Tibial nerve (tissue), 4 donors: ENCODE data around the gene MORN1. TPM values are rescaled to one million over a fixed set of nuclear protein-coding genes. Genes with fewer than 3 reads are reported as not detected.
"Not testable (repeated sequence)": the region's sequence is repeated elsewhere in the genome, so short reads cannot be mapped to it uniquely, and the experiment has no call there.

ENCODE experiments used
- DNase-seq, 2 donors: peaks; one replicate each; pipeline ENCODE4 v3.0.0-alpha.2; 2019; ENCODE audit warnings: low spot score in 2 of 2
- H3K27ac ChIP-seq, 4 donors: fragments of 200-600 bp; sonication (generic) in 3 of 4; one replicate each; pipeline ENCODE4 v1.5.1; 2017 to 2019; ENCODE audit warnings: mild to moderate bottlenecking in 1 of 4
- H3K27me3 ChIP-seq, 2 donors: fragments of 200-600 bp; sonication (generic) in 1 of 2; one replicate each; pipeline versions ENCODE4 v1.5.1 to v1.6.0; 2017 to 2019
- H3K36me3 ChIP-seq, 3 donors: fragments of 200-600 bp; sonication (generic); one replicate each; pipeline ENCODE4 v1.5.1; 2018 to 2019
- H3K4me1 ChIP-seq, 4 donors: fragments of 200-600 bp; sonication (generic) in 3 of 4; one replicate each; pipeline ENCODE4 v1.5.1; 2017 to 2019
- H3K4me3 ChIP-seq, 4 donors: fragments of 200-600 bp; sonication (generic) in 3 of 4; one replicate each; pipeline ENCODE4 v1.5.1; 2017 to 2019; ENCODE audit warnings: mild to moderate bottlenecking in 1 of 4, moderate library complexity in 1 of 4
- H3K9me3 ChIP-seq, 4 donors: fragments of 200-600 bp; sonication (generic) in 3 of 4; one replicate each; pipeline ENCODE4 v1.5.1; 2017 to 2019
- EP300 ChIP-seq, 2 donors: sonication (generic); formaldehyde crosslinking; IDR thresholded peaks; one replicate each; pipeline ENCODE4 v1.6.1; 2017; ENCODE audit warnings: antibody characterized with exemption in 2 of 2, mild to moderate bottlenecking in 1 of 2
- POLR2A ChIP-seq, 2 donors: fragments of 450-650 bp; IDR thresholded peaks; one replicate each; pipeline ENCODE4 v1.6.1; 2017; ENCODE audit warnings: antibody characterized with exemption in 2 of 2, mild to moderate bottlenecking in 2 of 2, moderate library complexity in 2 of 2
- WGBS, 2 donors: methylation state at CpG; one replicate each; pipeline ENCODE4 v1.1.5; 2018; 5-methylcytosine and 5-hydroxymethylcytosine counted together
- total RNA-seq, 4 donors: library from RNA; depleted of rRNA; stranded (reverse); fragments of >200 nt; gene quantifications; one replicate each; pipeline ENCODE4 v1.1.0, GENCODE V29; 2016
- TF ChIP-seq, protein P1 (sequence below), 5 experiments: fragments of 200-600 bp in 3 of 5; fragments of 450-650 bp in 2 of 5; sonication (generic) in 3 of 5; IDR thresholded peaks; one replicate each; pipeline ENCODE4 v1.5.1; 2016 to 2019; ENCODE audit warnings: antibody characterized with exemption in 5 of 5, mild to moderate bottlenecking in 3 of 5, moderate library complexity in 2 of 5

MORN1 gene
- total RNA-seq, 4 donors from 2014 or later, result 8.7 to 21.9 (median 16.1) TPM

DNA sequence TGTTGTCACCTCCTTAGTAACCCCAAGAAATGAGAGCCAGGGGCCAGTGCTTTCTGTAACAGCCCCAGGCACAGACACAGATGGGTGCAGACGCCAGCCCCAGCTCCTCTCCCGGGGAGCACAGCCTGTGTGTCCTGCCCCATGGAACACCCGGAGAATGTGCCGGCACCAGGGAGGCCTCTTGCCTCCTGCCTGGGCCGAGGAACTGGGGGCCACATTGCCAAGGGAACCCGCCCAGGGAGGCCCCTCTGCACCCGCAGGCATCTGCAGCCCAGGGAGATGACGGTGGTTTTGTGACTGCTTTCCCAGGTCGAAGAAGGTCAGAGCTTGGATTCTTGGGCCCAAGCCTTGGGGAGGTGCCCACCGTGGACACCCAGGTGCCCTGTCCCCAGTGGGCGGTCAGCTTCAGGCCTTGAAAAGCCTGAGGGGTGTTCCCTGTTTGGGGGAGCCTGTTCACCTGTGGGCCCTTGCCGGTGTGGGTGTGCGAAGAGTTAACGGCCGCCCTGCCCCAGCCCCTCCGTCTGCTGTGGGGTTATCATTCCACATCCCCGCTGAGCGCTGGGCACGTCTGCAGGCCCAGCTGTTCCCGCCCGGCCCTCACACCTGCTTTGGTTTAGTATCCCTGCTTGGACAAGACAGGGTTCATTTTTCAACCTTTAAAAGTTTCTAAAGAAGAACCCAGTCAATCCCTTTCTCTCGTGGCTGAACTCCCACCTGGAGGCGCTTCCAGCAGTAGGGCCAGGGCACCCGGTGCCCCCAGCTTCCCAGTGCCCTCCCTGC is 62.5 kb downstream of the MORN1 start:
- no peak overlapping the region for H3K4me3 ChIP-seq
- H3K4me1 ChIP-seq, result peaks cover 0 to 37% (median 19%) of the 10 kb centered on the region in 4 donors
- WGBS, 2 donors, result 78 to 86% methylated on average over 20 to 24 of the region's 24 CpGs
- H3K27ac ChIP-seq, result no peak overlapping the region
- H3K9me3 ChIP-seq, result no peaks in the 10 kb centered on the region
- H3K36me3 ChIP-seq, result no peaks in the 10 kb centered on the region
- H3K27me3 ChIP-seq, result no peaks in the 10 kb centered on the region
- DNase-seq, result no peak
- TF ChIP-seq EP300 (IDR thresholded peaks at IDR 0.05), result no peak
- no peak for TF ChIP-seq POLR2A (IDR thresholded peaks at IDR 0.05)
- TF ChIP-seq, protein P1, sequence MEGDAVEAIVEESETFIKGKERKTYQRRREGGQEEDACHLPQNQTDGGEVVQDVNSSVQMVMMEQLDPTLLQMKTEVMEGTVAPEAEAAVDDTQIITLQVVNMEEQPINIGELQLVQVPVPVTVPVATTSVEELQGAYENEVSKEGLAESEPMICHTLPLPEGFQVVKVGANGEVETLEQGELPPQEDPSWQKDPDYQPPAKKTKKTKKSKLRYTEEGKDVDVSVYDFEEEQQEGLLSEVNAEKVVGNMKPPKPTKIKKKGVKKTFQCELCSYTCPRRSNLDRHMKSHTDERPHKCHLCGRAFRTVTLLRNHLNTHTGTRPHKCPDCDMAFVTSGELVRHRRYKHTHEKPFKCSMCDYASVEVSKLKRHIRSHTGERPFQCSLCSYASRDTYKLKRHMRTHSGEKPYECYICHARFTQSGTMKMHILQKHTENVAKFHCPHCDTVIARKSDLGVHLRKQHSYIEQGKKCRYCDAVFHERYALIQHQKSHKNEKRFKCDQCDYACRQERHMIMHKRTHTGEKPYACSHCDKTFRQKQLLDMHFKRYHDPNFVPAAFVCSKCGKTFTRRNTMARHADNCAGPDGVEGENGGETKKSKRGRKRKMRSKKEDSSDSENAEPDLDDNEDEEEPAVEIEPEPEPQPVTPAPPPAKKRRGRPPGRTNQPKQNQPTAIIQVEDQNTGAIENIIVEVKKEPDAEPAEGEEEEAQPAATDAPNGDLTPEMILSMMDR (IDR thresholded peaks at IDR 0.05), result no peak

GRCh38 chr1:2327841-2328240 is 63.5 kb downstream of the MORN1 start:
- Histone ChIP-seq H3K4me3 (no peak overlapping the region), H3K9me3 (no peaks in the 10 kb centered on the region), H3K27ac (no peak overlapping the region), H3K4me1 (peaks cover 0 to 48% (median 23%) of the 10 kb centered on the region in 4 donors), H3K36me3 (no peaks in the 10 kb centered on the region), H3K27me3 (no peaks in the 10 kb centered on the region)
- TF ChIP-seq EP300 (IDR thresholded peaks at IDR 0.05) (no peak), POLR2A (IDR thresholded peaks at IDR 0.05) (no peak)
- TF ChIP-seq, protein P1 (IDR thresholded peaks at IDR 0.05), result no peak
- 85 to 98% methylated on average over 7 to 22 of the region's 22 CpGs for WGBS, 2 donors
- DNase-seq, result no peak

GRCh38 chr1:2327162-2327561 is 64.2 kb downstream of the MORN1 start:
- WGBS, 2 donors, result 89 to 94% methylated on average over 2 of the region's 2 CpGs
- not testable (repeated sequence) for H3K36me3 ChIP-seq, DNase-seq, H3K27me3 ChIP-seq, H3K9me3 ChIP-seq, H3K4me3 ChIP-seq, H3K27ac ChIP-seq
- H3K4me1 ChIP-seq, result peaks cover 0 to 54% (median 29%) of the 10 kb centered on the region in 4 donors

DNA sequence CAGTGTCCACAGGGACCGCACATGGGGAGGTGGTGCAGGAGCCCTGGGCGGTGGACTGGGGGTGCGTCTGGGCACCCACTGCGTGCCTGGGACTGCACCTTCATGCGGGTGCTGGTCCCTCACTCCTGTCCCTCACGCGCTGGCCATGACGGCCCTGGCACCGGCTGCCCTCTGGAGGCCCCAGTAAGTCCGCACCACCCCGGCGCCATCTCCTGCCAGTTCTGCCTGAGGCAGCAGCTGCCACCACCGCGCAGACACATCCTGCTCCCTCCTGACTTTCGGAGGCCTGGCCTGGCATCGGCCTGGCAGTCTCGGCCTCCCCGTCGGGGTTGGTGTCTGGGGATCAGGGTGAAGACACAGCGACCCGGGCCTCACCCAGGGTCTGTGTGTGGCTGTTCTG is 64.8 kb downstream of the MORN1 start:
- no peak for DNase-seq
- Histone ChIP-seq H3K4me3 (no peak overlapping the region), H3K27me3 (no peaks in the 10 kb centered on the region)

GRCh38 chr1:2324553-2325366 is 66.6 kb downstream of the MORN1 start:
- H3K9me3 ChIP-seq, result no peaks in the 10 kb centered on the region
- no peaks in the 10 kb centered on the region for H3K36me3 ChIP-seq
- no peak for DNase-seq
- peaks cover 7 to 61% (median 34%) of the 10 kb centered on the region in 4 donors for H3K4me1 ChIP-seq
- no peaks in the 10 kb centered on the region for H3K27me3 ChIP-seq
- no peak overlapping the region for H3K27ac ChIP-seq
- no peak overlapping the region for H3K4me3 ChIP-seq
- no peak for TF ChIP-seq POLR2A (IDR thresholded peaks at IDR 0.05)
- TF ChIP-seq EP300 (IDR thresholded peaks at IDR 0.05), result no peak
- TF ChIP-seq, protein P1 (IDR thresholded peaks at IDR 0.05), result no peak
- WGBS, 2 donors, result 90 to 93% methylated on average over 16 to 17 of the region's 18 CpGs

More for the DNA sequence above, 64.8 kb downstream of the MORN1 start:
- no peak overlapping the region for H3K27ac ChIP-seq
- WGBS, 2 donors, result 72 to 75% methylated on average over 13 to 21 of the region's 21 CpGs
- TF ChIP-seq EP300 (IDR thresholded peaks at IDR 0.05), result no peak
- no peak for TF ChIP-seq POLR2A (IDR thresholded peaks at IDR 0.05)
- TF ChIP-seq, protein P1 (IDR thresholded peaks at IDR 0.05), result no peak
- H3K9me3 ChIP-seq, result no peaks in the 10 kb centered on the region
- peaks cover 3 to 61% (median 35%) of the 10 kb centered on the region in 4 donors for H3K4me1 ChIP-seq
- H3K36me3 ChIP-seq, result no peaks in the 10 kb centered on the region
